Myocyte (in vitro differentiated cells): Measurements from ENCODE around the gene FNBP1. TPM values are rescaled to one million over a fixed set of nuclear protein-coding genes. Genes with fewer than 3 reads are reported as not detected.
"Not testable (repeated sequence)": the region's sequence is repeated elsewhere in the genome, so short reads cannot be mapped to it uniquely, and the experiment has no call there.

Experiments
- DNase-seq: peaks from one replicate; pipeline ENCODE4 v3.0.0-alpha.2; 2012; ENCODE audit warnings: low read depth
- total RNA-seq: library from RNA; depleted of rRNA; stranded (reverse); fragments of >200 nt; gene quantifications from 2 replicates; pipeline ENCODE4 v1.2.3, GENCODE V29; 2014

FNBP1 gene
- total RNA-seq, 1 donor from 2014 or later: 25.3 TPM

- DNase-seq: no peak
These were observed 80.5 kb downstream of the FNBP1 start for GRCh38 chr9:129962451-129962864.

GRCh38 chr9:129958796-129959195 is 84.2 kb downstream of the FNBP1 start:
- DNase-seq: no peak

- DNase-seq: no peak
These were observed 88.0 kb downstream of the FNBP1 start for GRCh38 chr9:129954868-129955550.

GRCh38 chr9:129953736-129954135 is 89.3 kb downstream of the FNBP1 start:
- no peak for DNase-seq

GRCh38 chr9:129952337-129952736 is 90.7 kb downstream of the FNBP1 start:
- DNase-seq: no peak

- DNase-seq: no peak
These were observed 93.2 kb downstream of the FNBP1 start for GRCh38 chr9:129949821-129950220.

GRCh38 chr9:129948626-129949025 is 94.4 kb downstream of the FNBP1 start:
- peak; percentile 47 for DNase-seq

GRCh38 chr9:129946246-129946995 is 96.6 kb downstream of the FNBP1 start:
- no peak for DNase-seq

- no peak for DNase-seq
These were observed 97.7 kb downstream of the FNBP1 start for GRCh38 chr9:129945314-129945713.

- no peak for DNase-seq
These were observed 98.4 kb downstream of the FNBP1 start for GRCh38 chr9:129944506-129945116.

- no peak for DNase-seq
These were observed 103.6 kb downstream of the FNBP1 start for GRCh38 chr9:129939431-129939830.

- DNase-seq: no peak
These were observed 104.6 kb downstream of the FNBP1 start for GRCh38 chr9:129938291-129938979.

GRCh38 chr9:129937879-129938278 is 105.1 kb downstream of the FNBP1 start:
- DNase-seq: not testable (repeated sequence)

- no peak for DNase-seq
These were observed 106.8 kb downstream of the FNBP1 start for GRCh38 chr9:129936222-129936621.

GRCh38 chr9:129934780-129935179 is 108.2 kb downstream of the FNBP1 start:
- no peak for DNase-seq

GRCh38 chr9:129934041-129934591 is 108.9 kb downstream of the FNBP1 start:
- DNase-seq: no peak

- no peak for DNase-seq
These were observed 109.6 kb downstream of the FNBP1 start for GRCh38 chr9:129933185-129934040.

- DNase-seq: no peak
These were observed 110.5 kb downstream of the FNBP1 start for GRCh38 chr9:129932303-129933151.

- no peak for DNase-seq
These were observed 112.2 kb downstream of the FNBP1 start for GRCh38 chr9:129930743-129931142.
